Activated CD4-positive, alpha-beta T cell treated with anti-CD3 and anti-CD28 coated beads, Interleukin-2, amount 10 ng/mL, durations not matched to agents 7 days and 5 days (primary cell): ENCODE data around the gene PI4K2A. TPM values are rescaled to one million over a fixed set of nuclear protein-coding genes. Genes with fewer than 3 reads are reported as not detected.
"Not testable (repeated sequence)": the region's sequence is repeated elsewhere in the genome, so short reads cannot be mapped to it uniquely, and the experiment has no call there.

Experiments used
- CTCF ChIA-PET: fragments of 350-600 bp; sonication (Branson Sonifier 250); formaldehyde crosslinking; loops from one replicate; lab custom pipeline; 2021; ENCODE audit warnings: antibody characterized with exemption; lab: Charles Lee
- POLR2A ChIA-PET: fragments of 350-600 bp; sonication (Branson Sonifier 250); formaldehyde crosslinking; loops from one replicate; lab custom pipeline; 2021; ENCODE audit warnings: antibody characterized with exemption; lab: Charles Lee
- DNase-seq: peaks from one replicate; pipeline ENCODE4 v3.0.0-alpha.2; 2020
- H3K27ac Mint-ChIP-seq: one replicate; pipeline ENCODE4 v1.8.0; 2021; ENCODE audit warnings: mild to moderate bottlenecking, moderate library complexity, mixed read lengths
- H3K27me3 Mint-ChIP-seq: one replicate; pipeline ENCODE4 v1.8.0; 2021; ENCODE audit warnings: mixed read lengths
- H3K36me3 Mint-ChIP-seq: one replicate; pipeline ENCODE4 v1.8.0; 2021; ENCODE audit warnings: low read depth, mixed read lengths
- H3K4me1 Mint-ChIP-seq: one replicate; pipeline ENCODE4 v1.8.0; 2021; ENCODE audit warnings: mixed read lengths
- H3K4me3 Mint-ChIP-seq: one replicate; pipeline ENCODE4 v1.8.0; 2021; ENCODE audit warnings: mild to moderate bottlenecking, moderate library complexity, mixed read lengths
- H3K9me3 Mint-ChIP-seq: one replicate; pipeline ENCODE4 v1.8.0; 2021; ENCODE audit warnings: mixed read lengths
- total RNA-seq, 2 experiments: library from RNA; stranded (reverse); gene quantifications; one replicate each; pipeline ENCODE4 v1.2.3, GENCODE V29; 2021

PI4K2A gene
- total RNA-seq, 2 experiments from 2014 or later: 9.9 to 10.1 TPM

- POLR2A ChIA-PET, H3K4me3 Mint-ChIP-seq, H3K36me3 Mint-ChIP-seq, H3K27ac Mint-ChIP-seq, H3K9me3 Mint-ChIP-seq, DNase-seq, H3K27me3 Mint-ChIP-seq: not testable (repeated sequence)
- CTCF ChIA-PET: interaction anchor here (1.1 kb wide), 1 partner anchor 179 kb away, joined by 3 read pairs; no protein-coding TSS in a partner anchor
- H3K4me1 Mint-ChIP-seq: peaks cover 24% of the 10 kb centered on the region
Observed at GRCh38 chr10:97639090-97639489, 1.4 kb upstream of the PI4K2A start.

GRCh38 chr10:97640868-97641811 lies 669 bp downstream of the PI4K2A start:
- peaks cover 10% of the 10 kb centered on the region for H3K36me3 Mint-ChIP-seq
- H3K9me3 Mint-ChIP-seq: no peaks in the 10 kb centered on the region
- H3K4me1 Mint-ChIP-seq: peaks cover 27% of the 10 kb centered on the region
- H3K27me3 Mint-ChIP-seq: no peaks in the 10 kb centered on the region
- H3K27ac Mint-ChIP-seq: peak overlapping the region; percentile 95
- peak; percentile 10 for DNase-seq
- ChIA-PET POLR2A (interaction anchor here (0.5 to 0.7 kb wide), 3 partner anchors 9 to 250 kb away, joined by 3 to 4 read pairs (median 3); no protein-coding TSS in a partner anchor), CTCF (interaction anchor here (0.6 to 1.9 kb wide), 5 partner anchors 26 to 1572 kb away, joined by 3 to 4 read pairs (median 3); no protein-coding TSS in a partner anchor)
- H3K4me3 Mint-ChIP-seq: peak overlapping the region; percentile 94

- H3K4me3 Mint-ChIP-seq, H3K27ac Mint-ChIP-seq, H3K36me3 Mint-ChIP-seq, DNase-seq, H3K9me3 Mint-ChIP-seq, H3K27me3 Mint-ChIP-seq: not testable (repeated sequence)
- ChIA-PET CTCF (interaction anchor here (1.1 kb wide), 1 partner anchor 793 kb away, joined by 3 read pairs; no protein-coding TSS in a partner anchor), POLR2A (interaction anchor here (0.7 kb wide), 1 partner anchor 1207 kb away, joined by 6 read pairs; no protein-coding TSS in a partner anchor)
- H3K4me1 Mint-ChIP-seq: peaks cover 27% of the 10 kb centered on the region
Observed at GRCh38 chr10:97642471-97643159, 2.1 kb downstream of the PI4K2A start.

- Mint-ChIP-seq H3K4me3 (peak overlapping the region; percentile 16), H3K36me3 (peaks cover 10% of the 10 kb centered on the region), H3K4me1 (peaks cover 29% of the 10 kb centered on the region), H3K27ac (no peak overlapping the region), H3K27me3 (no peaks in the 10 kb centered on the region), H3K9me3 (no peaks in the 10 kb centered on the region)
- CTCF ChIA-PET: interaction anchor here (1.0 kb wide), 1 partner anchor 12 kb away, joined by 3 read pairs; no protein-coding TSS in a partner anchor
- no peak for DNase-seq
- POLR2A ChIA-PET: no interaction called here
Observed at GRCh38 chr10:97643441-97643985, 3.0 kb downstream of the PI4K2A start.

GRCh38 chr10:97644936-97645335 lies 4.5 kb downstream of the PI4K2A start:
- no peaks in the 10 kb centered on the region for H3K27me3 Mint-ChIP-seq
- peaks cover 37% of the 10 kb centered on the region for H3K4me1 Mint-ChIP-seq
- no peaks in the 10 kb centered on the region for H3K9me3 Mint-ChIP-seq
- ChIA-PET POLR2A (no interaction called here), CTCF (interaction anchor here (0.5 to 0.6 kb wide), 2 partner anchors 93 to 202 kb away, joined by 3 read pairs; no protein-coding TSS in a partner anchor)
- DNase-seq: no peak
- peaks cover 10% of the 10 kb centered on the region for H3K36me3 Mint-ChIP-seq
- H3K4me3 Mint-ChIP-seq: no peak overlapping the region
- H3K27ac Mint-ChIP-seq: no peak overlapping the region

GRCh38 chr10:97647556-97647955 lies 7.1 kb downstream of the PI4K2A start:
- POLR2A ChIA-PET: no interaction called here
- Mint-ChIP-seq H3K4me3 (no peak overlapping the region), H3K4me1 (peaks cover 21% of the 10 kb centered on the region), H3K27me3 (no peaks in the 10 kb centered on the region), H3K9me3 (no peaks in the 10 kb centered on the region), H3K36me3 (peaks cover 13% of the 10 kb centered on the region), H3K27ac (no peak overlapping the region)
- CTCF ChIA-PET: interaction anchor here (0.7 kb wide), 1 partner anchor 248 kb away, joined by 3 read pairs; no protein-coding TSS in a partner anchor
- no peak for DNase-seq

GRCh38 chr10:97648562-97649404 lies 8.3 kb downstream of the PI4K2A start:
- no peaks in the 10 kb centered on the region for H3K27me3 Mint-ChIP-seq
- no peaks in the 10 kb centered on the region for H3K9me3 Mint-ChIP-seq
- peaks cover 15% of the 10 kb centered on the region for H3K36me3 Mint-ChIP-seq
- peak overlapping the region; percentile 74 for H3K27ac Mint-ChIP-seq
- CTCF ChIA-PET: interaction anchor here (1.0 to 1.5 kb wide), 4 partner anchors 17 to 90 kb away, joined by 4 to 6 read pairs (median 4); no protein-coding TSS in a partner anchor
- POLR2A ChIA-PET: interaction anchor here (0.6 kb wide), 1 partner anchor 30 kb away, joined by 13 read pairs; no protein-coding TSS in a partner anchor
- H3K4me1 Mint-ChIP-seq: peaks cover 14% of the 10 kb centered on the region
- no peak overlapping the region for H3K4me3 Mint-ChIP-seq
- peak; percentile 25 for DNase-seq

GRCh38 chr10:97649405-97649750 lies 8.9 kb downstream of the PI4K2A start:
- H3K4me3 Mint-ChIP-seq, DNase-seq, H3K27me3 Mint-ChIP-seq, H3K9me3 Mint-ChIP-seq: not testable (repeated sequence)
- peaks cover 19% of the 10 kb centered on the region for H3K36me3 Mint-ChIP-seq
- POLR2A ChIA-PET: interaction anchor here (0.6 kb wide), 1 partner anchor 29 kb away, joined by 13 read pairs; no protein-coding TSS in a partner anchor
- H3K4me1 Mint-ChIP-seq: peaks cover 14% of the 10 kb centered on the region
- H3K27ac Mint-ChIP-seq: peak overlapping the region; percentile 74
- CTCF ChIA-PET: interaction anchor here (1.0 to 1.5 kb wide), 4 partner anchors 16 to 91 kb away, joined by 4 to 6 read pairs (median 4); no protein-coding TSS in a partner anchor

GRCh38 chr10:97650726-97651125 lies 10.3 kb downstream of the PI4K2A start:
- no peak overlapping the region for H3K4me3 Mint-ChIP-seq
- ChIA-PET POLR2A (no interaction called here), CTCF (no interaction called here)
- H3K36me3 Mint-ChIP-seq: peaks cover 15% of the 10 kb centered on the region
- H3K27ac Mint-ChIP-seq: no peak overlapping the region
- no peak for DNase-seq
- H3K9me3 Mint-ChIP-seq: no peaks in the 10 kb centered on the region
- H3K4me1 Mint-ChIP-seq: peaks cover 13% of the 10 kb centered on the region
- no peaks in the 10 kb centered on the region for H3K27me3 Mint-ChIP-seq

- Mint-ChIP-seq H3K9me3 (no peaks in the 10 kb centered on the region), H3K27ac (no peak overlapping the region), H3K4me1 (peaks cover 11% of the 10 kb centered on the region), H3K36me3 (peaks cover 20% of the 10 kb centered on the region), H3K27me3 (no peaks in the 10 kb centered on the region), H3K4me3 (no peak overlapping the region)
- POLR2A ChIA-PET: no interaction called here
- no peak for DNase-seq
- CTCF ChIA-PET: interaction anchor here (0.6 kb wide), 1 partner anchor 26 kb away, joined by 3 read pairs; no protein-coding TSS in a partner anchor
Observed at GRCh38 chr10:97651773-97652172, 11.3 kb downstream of the PI4K2A start.

- ChIA-PET POLR2A (no interaction called here), CTCF (interaction anchor here (0.5 to 1.0 kb wide), 3 partner anchors 15 to 142 kb away, joined by 3 to 5 read pairs (median 5); no protein-coding TSS in a partner anchor)
- no peaks in the 10 kb centered on the region for H3K9me3 Mint-ChIP-seq
- DNase-seq: no peak
- H3K4me3 Mint-ChIP-seq: no peak overlapping the region
- peak overlapping the region; percentile 41 for H3K27ac Mint-ChIP-seq
- H3K4me1 Mint-ChIP-seq: no peaks in the 10 kb centered on the region
- peaks cover 26% of the 10 kb centered on the region for H3K36me3 Mint-ChIP-seq
- no peaks in the 10 kb centered on the region for H3K27me3 Mint-ChIP-seq
Observed at GRCh38 chr10:97656777-97657176, 16.3 kb downstream of the PI4K2A start.
